Astrocyte (in vitro differentiated cells and primary cell): Measurements from ENCODE around the gene ZNF512.

Experiments
- CTCF ChIP-seq: IDR thresholded peaks from 2 replicates; pipeline ENCODE4 v1.5.1; 2011; ENCODE audit warnings: low read depth, mild to moderate bottlenecking, inconsistent platforms, low read length, moderate library complexity; ENCODE audit not compliant: insufficient read depth
- EZH2 ChIP-seq: IDR thresholded peaks from 2 replicates; pipeline ENCODE4 v1.6.1; 2012; ENCODE audit warnings: mild to moderate bottlenecking, low read length, inconsistent platforms; ENCODE audit not compliant: insufficient read depth

- TF ChIP-seq CTCF, result no peak
- no peak for TF ChIP-seq EZH2
Measured at GRCh38 chr2:27587025-27587424, 4.2 kb downstream of the ZNF512 start.
